Upper lobe of right lung (tissue), 1 donor: ENCODE data around the gene OGFR. TPM values are rescaled to one million over a fixed set of nuclear protein-coding genes. Genes with fewer than 3 reads are reported as not detected.

Experiments used
- ATAC-seq: fragments of 200-7000 bp; cut with Tn5 transposase; one replicate; pipeline ENCODE4 v1.9.1; 2020; ENCODE audit warnings: mild to moderate bottlenecking, moderate library complexity
- DNase-seq: peaks from one replicate; pipeline ENCODE4 v3.0.0-alpha.2; 2020
- H3K27ac ChIP-seq: fragments of 200-600 bp; one replicate; pipeline ENCODE4 v1.8.0; 2022
- H3K27me3 ChIP-seq: fragments of 200-600 bp; one replicate; pipeline ENCODE4 v1.8.0; 2022; ENCODE audit warnings: mild to moderate bottlenecking
- H3K36me3 ChIP-seq: fragments of 200-600 bp; one replicate; pipeline ENCODE4 v1.8.0; 2022
- H3K4me1 ChIP-seq: fragments of 200-600 bp; one replicate; pipeline ENCODE4 v1.8.0; 2022
- H3K4me3 ChIP-seq: fragments of 200-600 bp; one replicate; pipeline ENCODE4 v1.8.0; 2022; ENCODE audit warnings: mild to moderate bottlenecking
- H3K9me3 ChIP-seq: fragments of 200-600 bp; one replicate; pipeline ENCODE4 v1.8.0; 2022
- intact Hi-C: fragments of 100-400 bp; cut with DNase I; formaldehyde crosslinking; loops from one replicate; pipeline ENCODE4 v1.11.0; 2022
- total RNA-seq: library from RNA; stranded (reverse); fragmentation: NEBNext Ultra II Directional; extraction: Animal tissue kit (Norgen Biotek cat#: 25700); gene quantifications from one replicate; pipeline ENCODE4 v1.2.1, GENCODE V29; 2021
- TF ChIP-seq, protein P1 (sequence below): fragments of 200-600 bp; IDR thresholded peaks from one replicate; pipeline ENCODE4 v1.8.0; 2022; ENCODE audit warnings: antibody characterized with exemption
- donor health status: DM: no; HTN: yes; CAD: no; lungs with severe emphysema.

Gene OGFR
- total RNA-seq, 1 donor from 2014 or later = 58.2 TPM

DNA sequence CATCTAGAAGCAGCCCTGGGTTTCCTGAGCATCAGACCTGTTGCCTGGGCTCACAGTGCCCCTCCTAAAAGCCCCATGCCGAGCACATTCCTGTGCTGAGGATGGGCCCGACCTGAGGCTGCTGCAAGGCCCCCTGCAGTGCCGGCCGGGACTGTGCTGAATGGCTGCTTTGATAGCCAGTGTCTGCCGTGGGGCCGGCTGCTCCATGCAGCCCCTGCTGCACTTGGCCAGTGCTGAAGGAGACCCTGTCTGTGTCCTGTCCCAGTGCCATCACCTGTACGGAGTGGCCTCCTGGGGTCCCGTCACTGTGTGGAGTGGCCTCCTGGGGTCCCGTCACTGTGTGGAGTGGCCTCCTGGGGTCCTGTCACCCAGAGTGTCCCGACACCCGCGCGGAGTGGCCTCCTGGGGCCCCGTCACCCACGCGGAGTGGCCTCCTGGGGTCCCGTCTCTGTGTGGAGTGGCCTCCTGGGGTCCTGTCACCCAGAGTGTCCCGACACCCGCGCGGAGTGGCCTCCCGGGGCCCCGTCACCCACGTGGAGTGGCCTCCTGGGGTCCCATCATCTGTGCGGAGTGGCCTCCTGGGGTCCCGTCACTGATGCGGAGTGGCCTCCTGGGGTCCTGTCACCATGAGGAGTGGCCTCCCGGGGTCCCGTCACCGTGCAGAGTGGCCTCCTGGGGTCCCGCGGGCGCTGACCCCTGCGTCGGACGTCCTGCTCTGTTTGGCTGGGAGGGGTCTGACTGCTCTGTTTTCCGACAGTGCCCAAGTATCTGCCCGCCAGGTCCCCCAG lies 19.2 kb downstream of the OGFR start:
- no peaks in the 10 kb centered on the region for H3K9me3 ChIP-seq
- no peak for DNase-seq
- intact Hi-C loops = no loop called here
- no peaks in the 10 kb centered on the region for H3K36me3 ChIP-seq
- no peak for ATAC-seq
- H3K4me3 ChIP-seq = no peak overlapping the region
- H3K27me3 ChIP-seq = peaks cover 10% of the 10 kb centered on the region
- TF ChIP-seq, protein P1, sequence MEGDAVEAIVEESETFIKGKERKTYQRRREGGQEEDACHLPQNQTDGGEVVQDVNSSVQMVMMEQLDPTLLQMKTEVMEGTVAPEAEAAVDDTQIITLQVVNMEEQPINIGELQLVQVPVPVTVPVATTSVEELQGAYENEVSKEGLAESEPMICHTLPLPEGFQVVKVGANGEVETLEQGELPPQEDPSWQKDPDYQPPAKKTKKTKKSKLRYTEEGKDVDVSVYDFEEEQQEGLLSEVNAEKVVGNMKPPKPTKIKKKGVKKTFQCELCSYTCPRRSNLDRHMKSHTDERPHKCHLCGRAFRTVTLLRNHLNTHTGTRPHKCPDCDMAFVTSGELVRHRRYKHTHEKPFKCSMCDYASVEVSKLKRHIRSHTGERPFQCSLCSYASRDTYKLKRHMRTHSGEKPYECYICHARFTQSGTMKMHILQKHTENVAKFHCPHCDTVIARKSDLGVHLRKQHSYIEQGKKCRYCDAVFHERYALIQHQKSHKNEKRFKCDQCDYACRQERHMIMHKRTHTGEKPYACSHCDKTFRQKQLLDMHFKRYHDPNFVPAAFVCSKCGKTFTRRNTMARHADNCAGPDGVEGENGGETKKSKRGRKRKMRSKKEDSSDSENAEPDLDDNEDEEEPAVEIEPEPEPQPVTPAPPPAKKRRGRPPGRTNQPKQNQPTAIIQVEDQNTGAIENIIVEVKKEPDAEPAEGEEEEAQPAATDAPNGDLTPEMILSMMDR = no peak
- no peak overlapping the region for H3K27ac ChIP-seq
- peaks cover 9% of the 10 kb centered on the region for H3K4me1 ChIP-seq

DNA sequence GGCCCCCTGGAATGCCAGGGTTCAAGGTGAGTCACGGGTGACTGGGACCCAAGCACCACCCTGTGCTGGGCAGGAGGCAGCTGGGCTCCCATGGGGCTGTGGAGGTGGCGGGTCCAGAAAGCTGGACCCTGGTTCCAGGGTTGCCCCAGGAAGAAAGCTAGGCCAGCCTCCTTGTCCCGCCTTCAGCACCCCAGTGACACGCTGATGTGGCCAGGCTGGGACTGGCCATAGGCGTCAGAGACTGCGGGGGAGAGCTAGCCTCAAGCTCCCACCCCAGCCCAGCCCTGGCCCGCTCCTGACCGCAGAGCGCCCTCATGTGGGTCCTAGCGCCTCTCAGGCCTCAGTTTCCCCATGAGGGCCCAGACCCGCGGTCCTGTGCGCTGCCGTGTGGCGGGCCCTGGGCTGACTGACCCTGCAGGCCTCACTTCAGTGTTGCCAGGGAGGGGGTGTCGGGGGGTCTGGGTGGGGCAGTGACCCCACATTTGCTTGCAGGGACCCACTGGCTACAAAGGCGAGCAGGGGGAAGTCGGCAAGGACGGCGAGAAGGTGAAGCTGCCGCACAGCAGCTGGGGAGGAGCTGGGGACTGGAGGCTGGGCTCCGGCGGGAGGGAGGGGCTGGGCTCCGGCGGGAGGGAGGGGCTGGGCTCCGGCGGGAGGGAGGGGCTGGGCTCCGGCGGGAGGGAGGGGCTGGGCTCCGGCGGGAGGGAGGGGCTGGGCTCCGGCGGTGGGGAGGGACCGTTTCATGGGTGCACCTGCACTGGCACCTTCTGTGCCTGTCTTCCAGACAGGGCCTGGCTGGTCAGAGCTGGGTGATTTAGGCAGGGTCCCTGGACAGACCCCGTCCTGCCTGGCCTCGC lies 20.1 kb downstream of the OGFR start:
- Histone ChIP-seq H3K36me3 (no peaks in the 10 kb centered on the region), H3K4me3 (no peak overlapping the region), H3K27me3 (peaks cover 4% of the 10 kb centered on the region), H3K4me1 (peaks cover 3% of the 10 kb centered on the region), H3K9me3 (no peaks in the 10 kb centered on the region), H3K27ac (no peak overlapping the region)
- ATAC-seq (peak; percentile 31), DNase-seq (no peak)
- intact Hi-C loops = no loop called here
- TF ChIP-seq, protein P1 = no peak

DNA sequence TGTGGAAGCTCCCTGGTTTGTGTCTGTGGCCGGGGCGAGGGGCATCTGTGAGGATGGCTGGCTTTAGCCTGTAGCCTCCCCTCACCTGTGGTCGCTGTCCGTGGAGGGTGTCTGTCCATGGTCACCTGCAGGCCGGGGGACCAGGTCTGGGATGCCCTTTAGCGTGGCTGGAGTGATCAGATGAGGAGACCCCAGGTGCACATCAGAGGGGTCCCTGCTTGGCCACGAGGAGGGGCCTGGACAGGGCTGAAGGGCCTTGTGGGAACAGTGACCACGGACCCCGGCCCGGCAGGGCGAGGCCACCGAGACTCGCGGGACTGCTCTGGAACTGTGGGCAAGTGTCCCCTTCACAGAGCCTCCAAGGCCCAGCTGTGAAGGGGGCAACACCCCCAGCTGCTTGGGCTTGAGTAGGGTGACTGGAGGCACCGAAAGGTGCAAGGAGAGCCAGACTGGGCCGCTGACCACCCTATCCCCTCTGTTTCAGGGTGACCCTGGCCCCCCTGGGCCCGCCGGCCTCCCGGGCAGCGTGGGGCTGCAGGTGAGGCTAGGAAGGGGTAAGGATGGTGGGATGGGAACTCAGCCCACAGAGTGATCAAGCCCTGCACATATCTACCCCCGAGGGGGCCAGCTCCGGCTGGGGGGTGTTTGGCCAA lies 20.8 kb downstream of the OGFR start:
- Histone ChIP-seq H3K9me3 (no peaks in the 10 kb centered on the region), H3K27me3 (peaks cover 4% of the 10 kb centered on the region), H3K4me1 (peaks cover 3% of the 10 kb centered on the region), H3K4me3 (no peak overlapping the region), H3K27ac (no peak overlapping the region), H3K36me3 (no peaks in the 10 kb centered on the region)
- no peak for ATAC-seq
- intact Hi-C loops = no loop called here
- TF ChIP-seq, protein P1 = no peak
- DNase-seq = no peak

DNA sequence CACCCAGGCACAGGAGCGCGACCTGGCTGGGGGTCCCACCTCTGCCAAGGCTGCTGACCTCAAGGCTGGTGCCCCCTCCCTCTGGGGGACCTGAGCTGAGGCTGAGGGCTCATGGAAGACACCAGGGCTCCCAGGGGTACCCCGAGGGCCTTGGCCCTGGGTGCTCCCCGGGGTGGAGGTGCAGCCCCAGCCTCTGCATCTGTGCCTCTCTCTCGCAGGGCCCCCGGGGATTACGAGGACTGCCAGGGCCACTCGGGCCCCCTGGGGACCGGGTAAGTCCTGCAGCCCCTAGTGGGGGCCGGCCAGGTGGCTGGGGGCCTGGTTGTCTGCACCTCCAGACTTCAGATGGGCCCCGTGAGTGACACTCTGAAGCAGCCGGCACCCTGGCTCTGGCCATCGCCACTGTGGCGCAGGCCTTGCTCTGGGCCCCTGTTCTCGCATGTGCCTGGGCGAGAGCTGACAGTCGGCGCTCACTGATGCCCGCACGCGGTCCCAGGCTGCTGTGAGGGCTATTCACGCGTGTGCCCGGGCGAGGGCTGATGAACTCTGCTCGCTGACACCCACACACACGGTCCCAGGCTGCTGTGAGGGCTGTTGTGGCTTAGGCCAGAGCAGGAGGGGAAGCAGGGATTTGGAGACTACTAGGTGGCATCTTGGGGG lies 21.5 kb downstream of the OGFR start:
- Histone ChIP-seq H3K27ac (no peak overlapping the region), H3K36me3 (no peaks in the 10 kb centered on the region), H3K4me1 (peaks cover 3% of the 10 kb centered on the region), H3K27me3 (peaks cover 4% of the 10 kb centered on the region), H3K9me3 (no peaks in the 10 kb centered on the region), H3K4me3 (no peak overlapping the region)
- DNase-seq (no peak), ATAC-seq (no peak)
- TF ChIP-seq, protein P1 = no peak
- intact Hi-C loops = no loop called here

DNA sequence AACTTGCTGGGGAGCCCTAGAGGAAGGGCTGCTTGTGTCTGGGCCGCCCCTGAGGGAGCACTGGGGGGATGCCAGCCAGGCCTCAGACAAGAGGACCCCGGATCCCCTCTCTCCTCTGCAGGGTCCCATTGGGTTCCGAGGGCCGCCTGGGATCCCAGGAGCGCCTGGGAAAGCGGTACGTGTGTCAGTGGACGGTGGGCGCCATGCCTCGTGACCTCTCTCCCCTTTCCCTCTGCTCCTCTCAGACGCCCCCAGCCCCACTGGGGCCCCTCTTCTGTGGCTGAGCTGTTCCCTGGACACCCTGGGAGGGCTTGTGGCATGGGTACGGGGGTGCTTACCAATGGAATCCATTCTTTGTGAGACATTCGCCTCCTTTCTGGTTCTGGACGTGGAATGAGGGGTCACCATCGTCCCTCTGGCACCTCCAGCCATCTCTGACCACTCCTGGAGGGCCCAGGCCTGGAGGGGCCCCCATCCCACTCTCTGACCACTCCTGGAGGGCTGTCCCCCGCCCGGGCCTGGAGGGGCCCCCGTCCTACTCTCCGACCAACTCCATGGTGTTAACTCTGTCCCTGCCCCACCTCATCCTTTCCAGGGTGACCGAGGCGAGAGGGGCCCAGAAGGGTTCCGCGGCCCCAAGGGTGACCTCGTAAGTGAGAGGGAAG lies 22.1 kb downstream of the OGFR start:
- Histone ChIP-seq H3K27ac (no peak overlapping the region), H3K9me3 (no peaks in the 10 kb centered on the region), H3K4me3 (no peak overlapping the region), H3K36me3 (no peaks in the 10 kb centered on the region), H3K4me1 (peaks cover 3% of the 10 kb centered on the region), H3K27me3 (no peaks in the 10 kb centered on the region)
- TF ChIP-seq, protein P1 = no peak
- ATAC-seq (no peak), DNase-seq (no peak)
- intact Hi-C loops = no loop called here
